B cell (primary cell): ENCODE data around the gene ZBTB8OS. TPM values are rescaled to one million over a fixed set of nuclear protein-coding genes. Genes with fewer than 3 reads are reported as not detected.

ENCODE experiments used
- polyA plus RNA-seq: library from polyadenylated mRNA; depleted of rRNA; stranded (reverse); fragments of >200 nt; gene quantifications from 2 replicates; pipeline ENCODE4 v1.2.3, GENCODE V29; 2012
- small RNA-seq: library from RNA; depleted of rRNA; stranded (forward); fragments of <200 nt; gene quantifications from one replicate; pipeline ENCODE3, GENCODE V24; 2012; ENCODE audit warnings: low replicate concordance, low read depth; ENCODE audit not compliant: insufficient read length
- total RNA-seq, 2 donors: library from RNA; stranded (reverse); fragments of 120-200 nt in 1 of 2; gene quantifications; 1 replicate in 1 of 2; 2 replicates in 1 of 2; pipeline versions ENCODE4 v1.2.3 to v1.2.4, GENCODE V29; 2013 to 2022

ZBTB8OS gene
- total and polyA plus RNA-seq, 2 donors (not counting 1 experiment from before 2014, with no cell fraction given), result 35.1 to 50.9 TPM

Small RNA genes within 50 kb of the gene (small RNA-seq; reads per million reads assigned to genes)
- not detected for gene RF00019

Other genes starting within 250 kb of the ZBTB8OS start
- 0.02 and 0.05 TPM in 2 replicates for gene ZBTB8B, start 185.5 kb downstream of the ZBTB8OS start, total RNA-seq
- not detected in 2 replicates for gene ZBTB8B, start 185.5 kb downstream of the ZBTB8OS start, polyA plus RNA-seq
- gene ZBTB8A, start 111.1 kb downstream of the ZBTB8OS start, total RNA-seq, result 0.17 and 0.24 TPM in 2 replicates
- gene ZBTB8A, start 111.1 kb downstream of the ZBTB8OS start, polyA plus RNA-seq, result 0.04 TPM in 1 of 2 replicates, not detected in the other
- gene RBBP4, start 658 bp upstream of the ZBTB8OS start, total RNA-seq, result 192 and 204 TPM in 2 replicates
- gene RBBP4, start 658 bp upstream of the ZBTB8OS start, polyA plus RNA-seq, result 59.7 and 69.9 TPM in 2 replicates
- gene SYNC, start 52.2 kb upstream of the ZBTB8OS start, total RNA-seq, result not detected in 2 replicates
- gene SYNC, start 52.2 kb upstream of the ZBTB8OS start, polyA plus RNA-seq, result not detected in 2 replicates
- 70.7 and 73.2 TPM in 2 replicates for gene YARS1, start 166.8 kb upstream of the ZBTB8OS start, total RNA-seq
- gene YARS1, start 166.8 kb upstream of the ZBTB8OS start, polyA plus RNA-seq, result 33.0 and 38.6 TPM in 2 replicates
- gene S100PBP, start 167.1 kb upstream of the ZBTB8OS start, total RNA-seq, result 94.1 and 105 TPM in 2 replicates
- gene S100PBP, start 167.1 kb upstream of the ZBTB8OS start, polyA plus RNA-seq, result 32.5 TPM in 2 replicates
- gene FNDC5, start 220.4 kb upstream of the ZBTB8OS start, total RNA-seq, result 0.75 and 0.76 TPM in 2 replicates
- gene FNDC5, start 220.4 kb upstream of the ZBTB8OS start, polyA plus RNA-seq, result 2.0 and 2.1 TPM in 2 replicates
- gene HPCA, start 235.9 kb upstream of the ZBTB8OS start, total RNA-seq, result not detected in 2 replicates
- 0.06 TPM in 1 of 2 replicates, not detected in the other for gene HPCA, start 235.9 kb upstream of the ZBTB8OS start, polyA plus RNA-seq